Measurements from ENCODE around the gene DDT. TPM values are rescaled to one million over a fixed set of nuclear protein-coding genes. Genes with fewer than 3 reads are reported as not detected.
A peak's percentile ranks its signal among the peaks of the same experiment; 100 is the strongest.
"Not testable (repeated sequence)": the region's sequence is repeated elsewhere in the genome, so short reads cannot be mapped to it uniquely, and the experiment has no call there.

Gene DDT
- 108 and 138 TPM in 2 replicates for total RNA-seq

DNA sequence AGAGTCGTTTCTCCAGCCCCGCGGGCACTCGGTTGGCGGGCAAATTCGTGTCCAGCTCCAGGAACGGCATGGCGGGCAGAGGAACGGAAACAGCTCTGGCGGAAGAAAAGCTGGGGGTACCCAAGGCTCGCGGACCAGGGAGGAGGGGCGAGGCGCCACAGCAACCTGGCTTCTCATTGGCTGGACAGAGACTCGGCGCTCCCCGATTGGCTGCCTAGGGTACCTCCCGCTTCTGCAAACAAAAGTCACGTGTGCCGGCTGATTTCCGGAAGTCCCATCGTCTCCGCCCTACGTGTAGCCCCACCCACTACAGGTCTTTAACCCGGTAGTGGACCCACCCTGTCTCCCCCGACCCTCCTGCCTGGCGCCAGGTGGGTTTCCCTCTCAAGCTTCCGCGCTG, at the start of gene DDT:
Gene DDT (minus strand): TSS at position 97 of the 400 bp plus-strand sequence. CDS start 27 bp downstream, at position 70.
- not testable (repeated sequence) for DNase-seq (ENCODE audit: low read depth in 2 of 2)

DNA sequence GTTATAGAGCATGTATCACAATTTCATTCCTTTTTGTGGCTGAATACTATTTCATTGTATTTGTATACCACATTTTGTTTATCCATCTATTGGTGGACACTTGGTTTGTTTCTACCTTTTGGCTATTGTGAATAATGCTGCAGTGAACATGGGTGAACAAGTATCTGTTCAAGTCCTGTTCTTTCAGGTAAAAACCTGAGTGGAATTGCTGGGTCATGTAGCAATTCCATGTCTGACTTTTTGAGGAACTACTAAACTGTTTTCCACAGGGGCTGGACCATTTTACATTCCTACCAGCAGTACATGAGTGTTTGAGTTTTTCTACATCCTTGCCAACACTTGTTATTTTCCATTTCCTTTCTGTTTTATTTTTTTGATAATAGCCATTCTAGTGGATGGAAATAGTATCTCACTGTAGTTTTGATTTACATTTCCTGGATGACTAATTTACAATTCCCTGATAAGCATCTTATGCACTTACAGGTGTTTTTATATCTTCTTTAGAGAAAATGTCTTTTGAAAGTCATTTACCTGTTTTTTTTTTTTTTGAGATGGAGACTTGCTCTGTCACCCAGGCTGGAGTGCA, 49.1 kb upstream of the DDT start:
- peak; percentile 71 to 83 for DNase-seq (ENCODE audit: low read depth in 2 of 2)

DNA sequence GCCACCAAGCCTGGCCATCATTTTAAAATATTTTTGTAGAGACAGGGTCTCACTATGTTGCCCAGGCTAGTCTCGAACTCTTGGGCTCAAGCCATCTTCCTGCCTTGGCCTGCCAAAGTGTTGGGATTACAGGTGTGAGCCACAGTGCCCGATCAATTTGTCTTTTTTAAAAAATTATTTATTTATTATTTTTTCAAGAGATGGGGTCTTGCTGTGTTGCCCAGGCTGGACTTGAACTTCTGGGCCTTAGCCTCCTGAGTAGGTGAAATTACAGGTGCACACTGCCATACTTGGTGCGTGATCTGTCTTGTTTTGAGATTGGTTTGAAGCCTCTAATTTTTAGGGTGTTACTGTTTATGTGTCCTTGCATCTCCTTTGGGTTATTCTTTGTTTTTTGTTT, 47.1 kb upstream of the DDT start:
- DNase-seq (ENCODE audit: low read depth in 2 of 2) = no peak

DNA sequence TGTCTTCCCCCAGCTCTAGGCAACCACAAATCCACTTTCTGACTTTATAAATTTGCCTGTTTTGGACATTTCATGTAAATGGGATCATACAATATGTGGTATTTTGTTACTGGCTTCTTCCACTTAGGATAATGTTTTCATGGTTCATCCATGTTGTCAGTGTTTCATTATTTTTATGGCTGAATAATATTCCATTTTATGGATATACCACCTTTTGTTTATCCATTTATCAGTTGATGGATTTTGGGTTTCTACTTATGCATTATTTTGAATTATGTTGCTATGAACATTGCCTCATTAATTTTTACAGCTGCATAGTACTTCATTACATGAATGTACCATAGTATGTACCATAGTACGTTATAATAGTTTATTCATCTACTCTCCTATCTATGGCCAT, 41.9 kb upstream of the DDT start:
- DNase-seq (ENCODE audit: low read depth in 2 of 2) = no peak

DNA sequence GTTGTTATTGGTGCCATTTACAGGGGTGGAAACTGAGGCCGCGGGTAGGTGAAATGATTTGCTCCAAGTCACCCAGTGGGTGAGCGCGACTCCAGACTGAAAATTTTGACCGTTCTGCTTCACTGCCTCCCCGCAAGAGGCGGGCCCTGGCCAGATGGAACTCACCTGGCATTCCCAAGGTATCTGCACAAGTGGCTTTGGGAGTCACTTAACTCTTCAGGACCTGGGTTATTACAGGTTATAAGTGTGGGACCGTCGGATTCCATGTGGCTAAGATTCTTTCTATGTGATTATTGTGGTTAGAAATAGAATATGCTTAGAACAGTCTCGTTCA, 37.5 kb upstream of the DDT start:
- DNase-seq (ENCODE audit: low read depth in 2 of 2) = no peak

DNA sequence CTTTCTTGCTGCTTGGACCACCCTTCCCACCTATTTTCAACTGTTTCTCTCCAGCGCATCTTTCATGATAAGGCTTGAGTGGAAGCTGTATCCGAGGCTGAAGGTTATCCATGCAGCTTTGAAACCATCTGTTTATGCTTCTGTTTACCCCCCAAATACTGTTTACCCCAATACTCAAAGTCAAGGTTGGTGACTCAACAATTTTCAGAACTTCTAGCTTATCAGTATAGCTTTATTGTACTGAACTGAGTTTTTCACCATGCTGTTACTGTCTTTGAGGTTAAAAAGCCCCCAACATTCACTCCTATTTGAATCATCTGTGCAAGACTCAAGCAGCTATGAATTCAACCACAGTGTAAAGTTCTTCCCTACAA, 35.8 kb upstream of the DDT start:
- DNase-seq (ENCODE audit: low read depth in 2 of 2) = no peak

DNA sequence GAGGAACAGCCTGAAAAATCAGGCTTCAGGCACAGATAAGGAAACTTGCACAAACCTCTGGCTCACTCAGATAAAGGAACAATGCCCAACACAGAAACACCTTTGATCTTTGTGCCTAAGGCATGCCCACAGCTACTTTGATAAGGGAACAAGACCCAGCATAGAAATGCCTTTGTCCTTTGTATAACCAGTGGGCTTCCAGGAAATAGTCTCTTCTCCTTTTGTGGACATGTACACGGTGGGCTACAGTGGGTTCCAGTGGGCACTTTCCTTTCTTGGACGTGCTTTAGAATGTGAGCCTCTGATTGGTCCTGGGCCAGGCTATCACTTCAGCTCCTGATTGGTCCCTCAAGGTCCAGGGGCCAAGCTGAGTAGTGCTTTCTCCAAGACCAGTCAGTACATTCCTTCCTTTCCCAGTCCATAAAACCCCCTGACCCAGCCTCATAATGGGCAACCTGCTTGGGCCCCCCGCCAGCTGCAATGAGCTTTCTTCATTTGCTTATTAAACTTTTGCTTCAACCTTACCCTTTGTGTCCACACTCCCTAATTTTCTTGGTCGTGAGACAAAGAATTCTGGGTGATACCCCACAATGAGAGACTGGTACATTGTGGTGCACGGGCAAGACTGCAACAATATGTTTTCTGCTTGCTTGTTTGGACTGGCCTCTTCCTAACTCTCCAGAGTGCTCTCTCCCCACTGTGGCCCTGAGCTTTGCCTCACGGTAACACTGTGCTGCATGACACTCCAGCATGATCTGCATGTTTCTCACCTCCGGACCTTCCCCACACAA, 35.2 kb upstream of the DDT start:
- DNase-seq (ENCODE audit: low read depth in 2 of 2) = no peak

DNA sequence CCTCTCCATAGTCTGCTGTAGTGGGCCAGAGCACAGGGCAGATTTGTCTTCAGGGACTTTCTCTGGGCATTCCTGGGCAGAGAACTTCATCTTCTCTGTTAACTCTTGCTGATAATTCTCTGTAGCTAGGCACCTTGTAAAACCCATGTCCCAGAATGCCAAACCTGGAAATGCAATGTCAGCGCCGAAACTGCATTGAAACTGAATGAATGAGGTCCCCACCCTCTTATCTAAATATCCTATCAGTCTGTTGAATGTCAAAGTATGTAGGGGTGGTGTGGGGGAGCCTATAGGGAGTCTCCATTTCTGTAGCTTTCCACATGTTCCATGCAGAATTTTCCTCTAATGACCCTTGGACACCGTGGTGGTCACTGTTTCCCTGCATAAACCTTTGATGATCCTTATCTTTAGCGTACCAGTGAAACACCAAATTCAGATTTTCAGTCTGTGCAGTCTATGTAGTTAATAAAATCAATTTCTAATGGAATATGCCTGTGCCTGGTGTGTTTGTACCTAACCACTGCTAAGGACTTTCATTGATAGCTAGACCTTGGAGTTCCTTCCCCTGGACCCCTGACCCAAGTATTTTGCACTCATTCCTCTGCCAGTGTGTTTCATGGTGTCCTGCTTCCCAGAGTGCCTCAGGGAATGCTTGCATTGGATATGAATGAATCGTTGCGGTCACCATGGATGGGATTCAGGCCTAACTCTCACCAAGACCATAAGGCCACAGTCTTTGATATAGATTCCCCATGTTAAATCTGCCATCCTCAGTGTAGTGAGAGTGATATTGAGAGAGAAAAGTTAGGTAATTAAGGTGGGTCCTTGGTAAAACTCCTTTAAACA, 34.4 kb upstream of the DDT start:
- DNase-seq (ENCODE audit: low read depth in 2 of 2) = no peak

DNA sequence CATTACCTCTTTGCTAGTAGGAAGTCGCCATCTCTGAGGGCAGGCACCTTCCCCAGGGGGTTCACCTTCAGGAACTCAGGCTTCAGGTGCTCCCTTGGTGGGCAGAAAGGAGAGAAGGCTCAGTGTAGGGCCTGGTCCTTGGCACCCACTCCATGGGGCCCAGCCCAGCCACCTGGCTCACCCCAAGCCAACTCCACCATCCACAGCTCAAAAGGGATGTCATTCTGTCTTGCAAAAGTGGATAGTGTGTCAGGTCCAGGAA, 33.7 kb upstream of the DDT start:
- no peak for DNase-seq (ENCODE audit: low read depth in 2 of 2)

DNA sequence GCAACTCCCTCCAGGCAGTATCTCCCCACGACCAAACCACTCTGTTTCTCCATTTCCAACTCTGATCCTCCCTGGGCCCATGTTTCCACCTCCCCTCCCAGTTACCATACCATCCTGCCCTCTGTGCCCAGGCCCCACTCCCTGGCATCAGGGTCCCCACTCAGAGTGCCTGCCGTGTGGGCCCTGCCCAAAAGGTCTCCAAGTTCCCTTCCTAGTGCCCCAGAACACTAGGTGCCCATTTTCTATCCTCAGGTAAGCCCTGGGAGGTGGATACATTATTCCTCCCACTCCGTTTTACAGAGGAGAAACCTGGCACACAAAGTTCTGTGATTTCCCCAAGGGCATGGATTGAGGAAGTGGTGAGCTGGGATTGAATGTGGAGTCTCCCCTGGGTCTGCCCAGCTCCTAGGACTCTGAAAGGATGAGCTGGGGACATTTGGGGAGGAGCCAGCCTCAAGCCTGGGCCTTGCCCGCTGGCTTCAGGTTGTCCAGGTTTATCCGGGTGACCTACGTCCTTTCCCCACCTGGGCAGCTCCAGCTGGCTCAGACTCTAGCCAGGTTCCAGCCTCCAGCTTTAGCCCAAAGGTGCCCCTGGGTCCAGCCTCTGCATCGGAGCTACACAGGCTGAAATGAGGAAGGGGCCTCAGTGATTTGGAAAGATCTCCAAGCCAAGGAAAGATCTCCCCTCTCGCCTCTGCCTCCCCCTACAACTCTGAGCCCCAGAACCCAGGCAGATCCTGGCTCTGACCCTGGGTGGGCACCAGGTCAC, 33.2 kb upstream of the DDT start:
- no peak for DNase-seq (ENCODE audit: low read depth in 2 of 2)

DNA sequence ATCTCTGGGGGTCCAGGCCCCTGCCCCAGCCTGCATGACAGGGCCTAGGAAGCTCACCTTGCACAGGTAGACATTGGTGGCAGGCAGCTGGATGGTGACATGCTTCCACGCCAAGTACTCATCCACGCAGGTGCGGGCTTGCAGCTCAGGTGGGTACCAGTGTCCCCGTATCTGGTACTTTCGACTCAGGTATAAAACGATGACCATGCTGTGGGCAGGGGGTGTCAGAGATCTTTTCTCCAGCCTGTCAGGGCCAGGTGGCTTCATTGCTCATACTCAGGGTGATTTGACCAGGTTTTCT, 32.6 kb upstream of the DDT start:
- no peak for DNase-seq (ENCODE audit: low read depth in 2 of 2)

DNA sequence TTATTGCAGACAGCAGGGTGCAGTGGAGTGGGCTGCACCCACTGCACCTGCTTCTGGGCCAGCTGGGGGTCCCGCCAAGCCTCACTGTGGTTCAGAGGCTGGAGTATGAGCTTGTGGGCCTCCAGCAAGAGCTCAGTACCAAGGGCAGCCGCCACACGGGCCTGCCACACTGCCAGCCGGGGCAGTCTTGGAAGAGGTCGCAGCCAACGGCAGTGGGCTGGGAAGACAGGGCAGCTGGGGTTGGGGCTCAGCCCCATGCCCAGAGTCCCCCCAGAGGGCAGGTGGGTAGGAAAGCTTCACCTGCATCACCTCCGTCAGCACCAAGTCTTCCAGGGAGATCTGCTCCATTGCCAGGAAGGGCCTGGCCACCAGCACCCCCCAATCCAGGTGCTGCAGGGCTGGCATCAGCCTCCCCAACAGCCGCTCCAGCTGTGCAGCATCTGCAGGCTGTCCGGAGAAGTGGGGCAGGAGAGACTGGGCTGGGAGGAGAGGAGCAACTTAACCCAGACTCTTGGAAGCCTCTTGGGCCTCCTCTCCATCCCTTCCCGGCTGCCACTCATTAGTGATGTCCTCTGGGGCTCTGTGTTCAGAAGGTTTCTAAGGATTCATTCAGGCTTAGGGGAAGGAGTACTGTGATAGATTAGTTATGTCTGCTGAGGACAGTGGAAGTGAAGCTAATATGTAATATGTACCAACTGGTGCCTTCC, 32.1 kb upstream of the DDT start:
- DNase-seq (ENCODE audit: low read depth in 2 of 2) = no peak

DNA sequence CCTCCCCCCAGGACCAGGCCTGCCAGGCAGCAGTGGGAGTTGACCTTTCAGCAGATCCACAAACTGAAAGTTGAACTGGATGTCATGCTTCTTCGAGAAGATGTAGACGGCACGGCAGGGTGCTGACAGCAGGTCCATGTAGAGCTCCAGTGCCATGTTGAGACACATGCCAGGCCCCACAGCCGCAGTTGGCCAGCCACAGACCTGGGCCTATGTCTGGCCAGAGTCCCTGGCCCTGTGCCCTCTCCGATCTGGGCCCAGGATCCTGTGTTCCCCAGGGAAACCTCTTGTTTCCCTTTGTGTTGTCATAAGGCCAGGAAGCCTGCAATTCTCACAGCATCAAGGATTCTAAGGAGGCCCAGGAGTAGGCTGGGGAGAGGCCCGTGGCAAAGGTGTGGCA, 31.0 kb upstream of the DDT start, which contains the start of gene GSTT4:
Gene GSTT4 (minus strand): TSS at position 253 of the 400 bp plus-strand sequence. CDS start 97 bp downstream, at position 156.
- DNase-seq (ENCODE audit: low read depth in 2 of 2) = no peak

DNA sequence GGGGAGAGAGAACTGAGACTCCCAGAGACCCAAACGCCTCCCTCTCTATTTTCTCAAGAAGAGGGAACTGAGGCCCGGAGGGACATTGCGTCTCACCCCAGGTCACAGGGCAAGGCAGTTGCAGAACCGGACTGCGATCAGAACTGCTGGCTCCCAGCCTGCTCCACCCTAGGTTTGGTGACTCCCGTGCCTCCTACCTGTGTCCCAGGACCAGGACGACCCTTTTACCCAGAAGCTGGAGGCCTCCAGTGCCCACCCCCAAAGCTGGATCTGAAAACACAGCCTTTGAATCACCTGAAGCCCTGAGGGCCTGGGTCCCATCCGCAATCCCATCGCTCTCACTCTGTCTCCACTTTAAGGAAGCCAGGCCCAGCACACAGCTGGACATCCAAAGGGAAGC, 29.6 kb upstream of the DDT start:
- no peak for DNase-seq (ENCODE audit: low read depth in 2 of 2)

DNA sequence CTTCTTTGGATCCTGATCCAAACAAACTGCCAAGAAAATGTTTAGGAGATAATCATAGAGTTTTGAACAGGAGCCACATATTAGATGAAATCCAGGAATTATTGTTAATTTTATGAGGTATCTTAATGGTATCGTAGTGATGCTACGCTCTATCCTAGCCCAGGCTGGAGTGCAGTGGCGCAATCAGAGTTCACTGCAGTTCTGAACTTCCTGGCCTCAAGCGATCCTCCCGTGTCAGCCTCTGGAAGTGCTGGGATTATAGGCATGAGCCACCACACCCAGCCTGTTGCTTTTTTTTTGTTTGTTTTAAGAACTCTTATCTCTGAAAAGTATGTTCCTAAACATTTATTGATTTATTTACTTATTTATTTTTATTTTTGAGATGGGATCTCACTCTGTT, 28.6 kb upstream of the DDT start:
- DNase-seq (ENCODE audit: low read depth in 2 of 2) = no peak

DNA sequence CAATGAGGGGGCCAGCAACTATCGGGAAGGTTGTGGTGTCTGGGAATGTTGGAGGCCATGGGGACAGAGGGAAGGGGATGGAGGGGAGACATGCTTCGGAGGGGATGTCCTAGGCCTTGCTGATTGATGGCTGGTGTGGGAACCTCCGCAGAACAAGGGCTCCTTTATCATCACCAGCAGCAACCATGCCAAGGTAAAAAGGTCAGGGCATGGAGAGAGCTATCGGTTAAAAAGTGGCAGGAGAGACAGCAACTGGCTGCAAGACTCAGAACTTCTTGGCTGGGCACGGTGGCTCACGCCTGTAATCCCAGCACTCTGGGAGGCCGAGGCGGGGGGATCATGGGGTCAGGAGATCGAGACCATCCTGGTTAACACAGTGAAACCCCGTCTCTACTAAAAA, 28.0 kb upstream of the DDT start:
- no peak for DNase-seq (ENCODE audit: low read depth in 2 of 2)

DNA sequence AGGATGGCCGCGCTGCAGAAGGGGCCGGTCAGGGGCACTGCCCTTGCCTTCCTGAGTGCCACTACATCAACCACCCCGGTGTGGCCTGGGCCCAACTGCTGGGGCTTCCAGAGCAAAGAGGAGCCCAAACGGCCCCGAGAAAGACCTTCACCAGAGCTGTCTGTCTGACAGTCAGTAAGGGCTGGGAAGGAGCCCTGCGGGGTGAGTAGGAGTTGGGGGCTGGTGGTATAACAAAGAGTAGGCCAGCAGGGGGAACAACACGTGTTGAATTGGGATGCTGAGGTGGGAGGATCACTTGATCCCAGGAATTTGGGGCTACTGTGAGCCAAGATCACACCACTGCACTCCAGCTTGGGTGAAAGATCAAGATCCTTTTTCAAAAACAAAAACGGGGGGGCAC, 27.1 kb upstream of the DDT start:
- no peak for DNase-seq (ENCODE audit: low read depth in 2 of 2)

DNA sequence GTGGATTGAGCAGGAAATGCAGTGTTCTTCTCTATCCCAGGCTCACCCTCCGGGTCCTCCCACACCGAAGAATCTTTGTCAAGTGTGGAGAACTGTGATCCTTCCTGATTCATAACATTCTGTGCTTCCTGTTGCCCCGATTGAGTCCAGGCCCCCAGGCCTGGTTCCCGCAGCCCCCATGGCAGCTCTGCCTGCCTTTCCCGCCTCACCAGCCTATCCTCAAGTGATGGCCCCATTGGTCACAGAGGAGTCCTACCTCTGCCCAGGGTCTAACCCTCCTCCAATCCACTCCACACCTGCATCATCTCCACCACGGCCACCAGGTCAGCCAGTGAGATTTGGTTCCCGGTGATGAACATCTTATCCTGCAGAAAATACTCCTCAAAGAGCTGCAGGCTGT, 25.5 kb upstream of the DDT start:
- DNase-seq (ENCODE audit: low read depth in 2 of 2) = not testable (repeated sequence)

DNA sequence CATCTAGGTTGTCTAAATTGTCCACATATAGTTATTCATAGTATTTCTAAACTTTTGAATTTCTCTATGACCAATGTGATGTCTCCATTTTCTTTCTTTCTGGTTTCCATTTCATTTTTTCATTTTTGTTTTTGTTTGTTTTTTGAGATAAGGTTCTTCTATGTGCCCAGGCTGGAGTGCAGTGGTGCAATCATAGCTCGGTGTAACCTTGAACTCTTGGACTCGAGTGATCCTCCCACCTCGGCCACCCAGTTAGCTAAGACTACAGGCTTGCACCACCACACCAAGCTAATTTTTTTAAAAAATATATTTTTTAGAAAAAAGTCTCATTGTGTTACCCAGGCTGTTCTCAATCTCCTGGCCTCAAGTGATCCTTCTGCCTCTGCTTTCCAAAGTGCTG, 22.9 kb upstream of the DDT start:
- no peak for DNase-seq (ENCODE audit: low read depth in 2 of 2)

DNA sequence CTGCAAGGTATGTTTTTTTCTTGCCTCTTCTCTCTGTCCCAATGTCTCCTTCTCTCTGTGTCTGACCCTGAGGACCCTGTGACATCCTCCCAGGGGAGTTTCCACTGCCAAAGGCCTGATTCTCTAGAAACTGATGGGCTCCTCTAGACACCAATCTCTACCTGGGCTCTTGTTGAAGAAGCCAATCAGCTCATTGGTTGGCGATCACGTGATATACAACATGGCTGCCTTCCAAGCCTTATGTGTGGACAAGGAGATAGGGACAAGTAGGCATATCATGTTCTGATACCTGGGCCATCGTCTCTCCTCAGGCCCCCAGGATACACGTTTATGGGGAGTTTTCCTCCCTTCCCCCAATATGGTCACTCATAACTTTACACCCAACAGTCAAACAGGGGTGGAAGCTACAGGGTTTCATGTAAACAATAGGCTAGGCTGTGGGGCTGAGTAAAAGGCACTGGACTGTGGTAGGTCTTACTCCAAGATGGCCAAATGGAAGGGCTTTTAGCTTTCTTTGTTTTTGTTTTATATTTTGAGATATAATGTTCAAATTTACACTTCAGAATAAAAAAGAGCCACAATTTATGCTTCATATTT, 19.4 kb upstream of the DDT start:
- not testable (repeated sequence) for DNase-seq (ENCODE audit: low read depth in 2 of 2)

DNA sequence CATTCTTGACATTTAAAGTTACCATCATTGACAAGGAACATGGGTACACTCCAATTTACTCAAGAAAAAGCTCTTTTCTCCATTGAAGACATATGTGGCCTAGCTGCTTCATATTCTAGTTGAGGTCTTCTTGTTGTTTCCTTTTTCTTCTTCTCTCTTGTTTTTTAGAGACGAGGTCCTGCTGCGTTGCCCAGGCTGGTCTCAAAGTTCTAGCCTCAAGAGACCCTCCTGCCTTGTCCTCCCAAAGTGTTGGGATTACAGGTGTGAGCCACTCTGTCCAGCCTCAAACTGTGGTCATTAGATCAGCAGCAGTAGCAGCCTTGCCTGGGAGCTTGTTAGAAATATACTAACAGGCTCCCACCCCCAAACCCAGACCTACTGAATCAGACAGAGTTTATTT, 18.8 kb upstream of the DDT start:
- not testable (repeated sequence) for DNase-seq (ENCODE audit: low read depth in 2 of 2)
